Thoracic aorta (tissue), 2 donors: ENCODE measurements around the gene TACC3. TPM values are rescaled to one million over a fixed set of nuclear protein-coding genes. Genes with fewer than 3 reads are reported as not detected.

Experiments
- ATAC-seq: fragments of 150-250 bp; one replicate; pipeline ENCODE4 v1.8.0; 2017; ENCODE audit warnings: low read depth; ENCODE audit not compliant: insufficient number of reproducible peaks, low FRiP score
- DNase-seq: peaks from one replicate; pipeline ENCODE4 v3.0.0-alpha.2; 2020; ENCODE audit warnings: low spot score
- H3K27ac ChIP-seq, 2 donors: fragments of 200-600 bp; sonication (generic); 1 replicate in 1 of 2; 2 replicates in 1 of 2; pipeline ENCODE4 v1.5.1; 2016; ENCODE audit warnings: mild to moderate bottlenecking in 2 of 2, moderate library complexity in 2 of 2
- H3K27me3 ChIP-seq: fragments of 200-600 bp; sonication (generic); replicated peaks from 2 replicates; pipeline ENCODE4 v1.6.0; 2016; ENCODE audit warnings: mild to moderate bottlenecking; ENCODE audit not compliant: insufficient read depth
- H3K36me3 ChIP-seq: fragments of 200-600 bp; sonication (generic); one replicate; pipeline ENCODE4 v1.5.1; 2016
- H3K4me1 ChIP-seq, 2 donors: fragments of 200-600 bp; sonication (generic); 1 replicate in 1 of 2; 2 replicates in 1 of 2; pipeline versions ENCODE4 v1.5.1 to v1.6.0; 2016; ENCODE audit warnings: low read depth in 2 of 2, mild to moderate bottlenecking in 1 of 2; ENCODE audit not compliant: control insufficient read depth in 1 of 2
- H3K4me3 ChIP-seq: fragments of 200-600 bp; sonication (generic); 2 replicates; pipeline ENCODE4 v1.5.1; 2016; ENCODE audit warnings: mild to moderate bottlenecking
- H3K9me3 ChIP-seq: fragments of 200-600 bp; sonication (generic); 2 replicates; pipeline ENCODE4 v1.5.1; 2016
- total RNA-seq, 2 donors: library from RNA; depleted of rRNA; stranded (reverse); fragments of >200 nt; gene quantifications; one replicate each; pipeline versions ENCODE4 v1.1.0 to v1.2.3, GENCODE V29; 2016
- TF ChIP-seq, protein P1 (sequence below): fragments of 200-600 bp; sonication (generic); IDR thresholded peaks from one replicate; pipeline ENCODE4 v1.5.1; 2019; ENCODE audit warnings: antibody characterized with exemption

The TACC3 gene
- total RNA-seq, 2 donors from 2014 or later: 6.2 to 24.5 TPM

- Histone ChIP-seq H3K27ac (no peak overlapping the region), H3K4me1 (peaks cover 3 to 11% of the 10 kb centered on the region in 2 donors), H3K9me3 (no peaks in the 10 kb centered on the region), H3K27me3 (no peaks in the 10 kb centered on the region), H3K36me3 (no peaks in the 10 kb centered on the region), H3K4me3 (no peak overlapping the region)
- ATAC-seq (no peak), DNase-seq (no peak)
- TF ChIP-seq, protein P1, sequence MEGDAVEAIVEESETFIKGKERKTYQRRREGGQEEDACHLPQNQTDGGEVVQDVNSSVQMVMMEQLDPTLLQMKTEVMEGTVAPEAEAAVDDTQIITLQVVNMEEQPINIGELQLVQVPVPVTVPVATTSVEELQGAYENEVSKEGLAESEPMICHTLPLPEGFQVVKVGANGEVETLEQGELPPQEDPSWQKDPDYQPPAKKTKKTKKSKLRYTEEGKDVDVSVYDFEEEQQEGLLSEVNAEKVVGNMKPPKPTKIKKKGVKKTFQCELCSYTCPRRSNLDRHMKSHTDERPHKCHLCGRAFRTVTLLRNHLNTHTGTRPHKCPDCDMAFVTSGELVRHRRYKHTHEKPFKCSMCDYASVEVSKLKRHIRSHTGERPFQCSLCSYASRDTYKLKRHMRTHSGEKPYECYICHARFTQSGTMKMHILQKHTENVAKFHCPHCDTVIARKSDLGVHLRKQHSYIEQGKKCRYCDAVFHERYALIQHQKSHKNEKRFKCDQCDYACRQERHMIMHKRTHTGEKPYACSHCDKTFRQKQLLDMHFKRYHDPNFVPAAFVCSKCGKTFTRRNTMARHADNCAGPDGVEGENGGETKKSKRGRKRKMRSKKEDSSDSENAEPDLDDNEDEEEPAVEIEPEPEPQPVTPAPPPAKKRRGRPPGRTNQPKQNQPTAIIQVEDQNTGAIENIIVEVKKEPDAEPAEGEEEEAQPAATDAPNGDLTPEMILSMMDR: no peak
Observed at GRCh38 chr4:1761130-1761689, 39.9 kb downstream of the TACC3 start.

- Histone ChIP-seq H3K4me3 (no peak overlapping the region), H3K27me3 (no peaks in the 10 kb centered on the region), H3K4me1 (peaks cover 3 to 11% of the 10 kb centered on the region in 2 donors), H3K36me3 (no peaks in the 10 kb centered on the region), H3K9me3 (no peaks in the 10 kb centered on the region), H3K27ac (no peak overlapping the region)
- TF ChIP-seq, protein P1: no peak
- ATAC-seq: no peak
- DNase-seq: no peak
Observed at GRCh38 chr4:1762264-1763010, 41.1 kb downstream of the TACC3 start.

- Histone ChIP-seq H3K9me3 (no peaks in the 10 kb centered on the region), H3K36me3 (no peaks in the 10 kb centered on the region), H3K4me3 (peak overlapping the region; percentile 66), H3K27ac (no peak overlapping the region), H3K4me1 (peaks cover 3 to 11% of the 10 kb centered on the region in 2 donors), H3K27me3 (no peaks in the 10 kb centered on the region)
- DNase-seq: no peak
- TF ChIP-seq, protein P1: no peak
- no peak for ATAC-seq
Observed at GRCh38 chr4:1763070-1763549, 41.8 kb downstream of the TACC3 start.

GRCh38 chr4:1763550-1764080 is 42.3 kb downstream of the TACC3 start:
- Histone ChIP-seq H3K36me3 (no peaks in the 10 kb centered on the region), H3K4me3 (peak overlapping the region; percentile 66), H3K9me3 (no peaks in the 10 kb centered on the region), H3K4me1 (peaks cover 3 to 11% of the 10 kb centered on the region in 2 donors), H3K27ac (no peak overlapping the region), H3K27me3 (no peaks in the 10 kb centered on the region)
- TF ChIP-seq, protein P1: no peak
- ATAC-seq (no peak), DNase-seq (no peak)

DNA sequence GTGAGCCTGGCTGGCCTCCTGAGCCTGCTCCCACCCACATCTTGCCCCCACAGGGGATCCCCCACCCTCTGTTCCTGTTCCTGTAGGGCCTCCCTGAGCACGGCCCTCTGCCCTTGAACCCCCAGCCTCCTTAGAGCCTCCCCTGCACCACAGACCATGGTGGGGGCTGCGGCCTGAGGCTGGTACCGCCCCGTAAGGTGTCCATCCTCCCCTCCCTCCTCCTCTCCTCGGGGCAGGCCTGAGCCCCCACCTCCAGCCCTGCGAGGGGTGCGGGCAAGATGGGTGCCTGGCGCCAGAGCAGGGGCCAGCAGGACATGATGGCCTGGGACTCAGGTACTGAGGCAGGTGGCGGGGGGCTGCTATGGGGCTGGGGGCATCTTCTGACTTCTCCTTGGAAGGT is 43.3 kb downstream of the TACC3 start:
- H3K4me1 ChIP-seq: peaks cover 3 to 11% of the 10 kb centered on the region in 2 donors
- no peak overlapping the region for H3K27ac ChIP-seq
- H3K36me3 ChIP-seq: no peaks in the 10 kb centered on the region
- no peak overlapping the region for H3K4me3 ChIP-seq
- DNase-seq: no peak
- no peak for ATAC-seq
- TF ChIP-seq, protein P1: no peak
- no peaks in the 10 kb centered on the region for H3K27me3 ChIP-seq
- H3K9me3 ChIP-seq: no peaks in the 10 kb centered on the region
